ENCODE measurements around the gene SNX20. TPM values are rescaled to one million over a fixed set of nuclear protein-coding genes. Genes with fewer than 3 reads are reported as not detected.

SNX20 gene
- total RNA-seq, 1 donor from 2014 or later: not detected

GRCh38 chr16:50695017-50696000, 14.2 kb upstream of the SNX20 start:
- Histone ChIP-seq H3K36me3 (ENCODE audit: control insufficient read depth, insufficient read depth, low read length) (no peaks in the 10 kb centered on the region), H3K27me3 (ENCODE audit: control insufficient read depth, insufficient read depth, low read length) (peaks cover 18% of the 10 kb centered on the region), H3K4me3 (ENCODE audit: low read depth, low read length) (no peak overlapping the region)
- no peak for TF ChIP-seq CTCF (IDR thresholded peaks at IDR 0.05; ENCODE audit: insufficient read depth, low read length, poor library complexity, severe bottlenecking)
- DNase-seq (ENCODE audit: low read depth): no peak

- no peaks in the 10 kb centered on the region for H3K36me3 ChIP-seq (ENCODE audit: control insufficient read depth, insufficient read depth, low read length)
- DNase-seq (ENCODE audit: low read depth): no peak
- H3K4me3 ChIP-seq (ENCODE audit: low read depth, low read length): no peak overlapping the region
Observed at GRCh38 chr16:50694206-50694605, 13.1 kb upstream of the SNX20 start.

GRCh38 chr16:50692999-50693781, 12.1 kb upstream of the SNX20 start, which contains the start of gene NOD2:
TSS of gene NOD2 (plus strand) at chr16:50693606. CDS start at chr16:50699496, 5,890 bp downstream.
- H3K27me3 ChIP-seq (ENCODE audit: control insufficient read depth, insufficient read depth, low read length): peaks cover 18% of the 10 kb centered on the region
- H3K36me3 ChIP-seq (ENCODE audit: control insufficient read depth, insufficient read depth, low read length): no peaks in the 10 kb centered on the region
- no peak for TF ChIP-seq CTCF (IDR thresholded peaks at IDR 0.05; ENCODE audit: insufficient read depth, low read length, poor library complexity, severe bottlenecking)
- no peak within 1 kb of the TSS for H3K4me3 ChIP-seq (ENCODE audit: low read depth, low read length)
- no peak for DNase-seq (ENCODE audit: low read depth)

More at GRCh38 chr16:50694206-50694605, 13.1 kb upstream of the SNX20 start:
- peaks cover 18% of the 10 kb centered on the region for H3K27me3 ChIP-seq (ENCODE audit: control insufficient read depth, insufficient read depth, low read length)
- no peak for TF ChIP-seq CTCF (IDR thresholded peaks at IDR 0.05; ENCODE audit: insufficient read depth, low read length, poor library complexity, severe bottlenecking)

- TF ChIP-seq CTCF (IDR thresholded peaks at IDR 0.05; ENCODE audit: insufficient read depth, low read length, poor library complexity, severe bottlenecking): no peak
- DNase-seq (ENCODE audit: low read depth): no peak
- peaks cover 18% of the 10 kb centered on the region for H3K27me3 ChIP-seq (ENCODE audit: control insufficient read depth, insufficient read depth, low read length)
- no peak overlapping the region for H3K4me3 ChIP-seq (ENCODE audit: low read depth, low read length)
- H3K36me3 ChIP-seq (ENCODE audit: control insufficient read depth, insufficient read depth, low read length): no peaks in the 10 kb centered on the region
Observed at GRCh38 chr16:50692644-50692998, 11.5 kb upstream of the SNX20 start.

- peaks cover 18% of the 10 kb centered on the region for H3K27me3 ChIP-seq (ENCODE audit: control insufficient read depth, insufficient read depth, low read length)
- H3K4me3 ChIP-seq (ENCODE audit: low read depth, low read length): no peak overlapping the region
- TF ChIP-seq CTCF (IDR thresholded peaks at IDR 0.05; ENCODE audit: insufficient read depth, low read length, poor library complexity, severe bottlenecking): no peak
- no peak for DNase-seq (ENCODE audit: low read depth)
- no peaks in the 10 kb centered on the region for H3K36me3 ChIP-seq (ENCODE audit: control insufficient read depth, insufficient read depth, low read length)
Observed at GRCh38 chr16:50690177-50690576, 9.1 kb upstream of the SNX20 start.
